Measurements from ENCODE around the gene TLCD5. TPM values are rescaled to one million over a fixed set of nuclear protein-coding genes. Genes with fewer than 3 reads are reported as not detected.

The TLCD5 gene
- total RNA-seq, 6 experiments from 2014 or later = 0.07 to 1.3 (median 0.38) TPM

DNA sequence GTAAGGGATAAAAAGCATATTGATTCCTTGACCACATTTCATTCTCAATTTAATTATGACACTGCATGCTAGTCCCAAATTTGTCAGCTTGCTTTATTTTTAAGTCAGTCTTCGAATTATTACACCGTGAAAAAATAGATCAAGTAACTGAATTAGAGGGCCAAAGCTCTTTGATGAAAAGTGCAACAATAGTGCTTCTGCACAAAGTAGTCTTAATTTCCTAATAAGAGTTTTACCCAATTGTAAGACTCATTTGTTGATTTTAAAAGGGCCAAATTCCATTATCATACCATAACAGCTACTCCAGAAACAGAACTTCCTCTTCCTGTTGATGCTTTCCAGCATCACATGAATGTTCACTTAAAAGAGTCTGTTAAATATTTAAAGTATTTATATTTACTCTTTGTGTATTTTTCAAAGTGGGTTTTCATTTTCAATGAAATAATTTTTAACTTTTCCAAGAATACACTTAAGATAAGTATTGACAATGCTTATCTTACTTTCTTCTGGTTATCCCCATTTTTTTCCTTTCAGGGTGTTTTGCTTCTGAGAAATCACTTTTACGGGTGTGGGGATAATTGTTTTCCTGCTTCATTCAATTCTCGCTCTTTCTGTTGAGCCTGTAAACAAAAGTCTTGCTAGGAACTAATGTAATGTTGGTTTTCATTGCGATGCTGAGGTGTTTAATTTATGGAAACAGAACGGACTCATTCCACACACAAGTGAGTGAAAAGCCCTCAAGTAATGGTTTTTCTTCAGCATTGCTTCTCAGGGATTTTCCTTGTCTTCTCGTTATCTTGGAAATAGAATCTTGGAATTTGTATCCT is 13.2 kb downstream of the TLCD5 start:
- peak in 1 of 4 donors; percentile 2 for ATAC-seq
- peaks cover 0 to 34% (median 8%) of the 10 kb centered on the region in 4 donors for H3K4me1 ChIP-seq
- TF ChIP-seq, protein P1, sequence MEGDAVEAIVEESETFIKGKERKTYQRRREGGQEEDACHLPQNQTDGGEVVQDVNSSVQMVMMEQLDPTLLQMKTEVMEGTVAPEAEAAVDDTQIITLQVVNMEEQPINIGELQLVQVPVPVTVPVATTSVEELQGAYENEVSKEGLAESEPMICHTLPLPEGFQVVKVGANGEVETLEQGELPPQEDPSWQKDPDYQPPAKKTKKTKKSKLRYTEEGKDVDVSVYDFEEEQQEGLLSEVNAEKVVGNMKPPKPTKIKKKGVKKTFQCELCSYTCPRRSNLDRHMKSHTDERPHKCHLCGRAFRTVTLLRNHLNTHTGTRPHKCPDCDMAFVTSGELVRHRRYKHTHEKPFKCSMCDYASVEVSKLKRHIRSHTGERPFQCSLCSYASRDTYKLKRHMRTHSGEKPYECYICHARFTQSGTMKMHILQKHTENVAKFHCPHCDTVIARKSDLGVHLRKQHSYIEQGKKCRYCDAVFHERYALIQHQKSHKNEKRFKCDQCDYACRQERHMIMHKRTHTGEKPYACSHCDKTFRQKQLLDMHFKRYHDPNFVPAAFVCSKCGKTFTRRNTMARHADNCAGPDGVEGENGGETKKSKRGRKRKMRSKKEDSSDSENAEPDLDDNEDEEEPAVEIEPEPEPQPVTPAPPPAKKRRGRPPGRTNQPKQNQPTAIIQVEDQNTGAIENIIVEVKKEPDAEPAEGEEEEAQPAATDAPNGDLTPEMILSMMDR (IDR thresholded peaks at IDR 0.05) = no peak
- no peak for DNase-seq
- H3K9me3 ChIP-seq = no peaks in the 10 kb centered on the region
- H3K27ac ChIP-seq = peak overlapping the region; percentile 95 to 99 (median 97)
- intact Hi-C loops (cut with DNase I) = no loop called here
- no peaks in the 10 kb centered on the region for H3K36me3 ChIP-seq
- WGBS (ENCODE audit: insufficient coverage, low coverage, low lambda C conversion rate, missing lambda C conversion rate) = 14% methylated on average over 7 of the region's 7 CpGs
- no peaks in the 10 kb centered on the region for H3K27me3 ChIP-seq
- H3K4me3 ChIP-seq = peak overlapping the region; percentile 77 to 87 (median 86)

DNA sequence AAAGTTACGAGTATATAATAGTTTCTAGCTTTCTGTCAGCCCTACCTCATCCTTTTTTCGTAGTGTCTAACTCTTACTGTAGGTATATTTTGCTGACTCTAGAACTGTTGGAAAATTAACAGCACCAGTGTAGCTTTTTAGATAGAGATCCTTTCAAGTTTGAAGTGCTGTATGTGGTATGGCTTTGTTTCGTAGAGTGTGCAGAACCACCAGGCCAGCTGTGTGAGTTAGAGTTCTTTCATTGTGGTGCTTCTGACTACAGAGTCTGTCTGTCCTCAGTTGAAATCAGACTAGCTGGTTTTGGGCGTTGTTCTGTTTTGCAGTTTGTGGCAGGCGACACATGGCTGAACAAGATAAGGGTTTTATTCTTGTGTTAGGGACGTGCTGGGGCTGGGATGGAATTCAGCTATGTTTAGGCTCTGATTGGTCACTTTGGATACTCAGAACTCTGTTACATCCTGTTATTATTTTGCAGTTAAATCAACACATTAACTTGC is 14.3 kb downstream of the TLCD5 start:
- H3K9me3 ChIP-seq = no peaks in the 10 kb centered on the region
- no peak for DNase-seq
- no peaks in the 10 kb centered on the region for H3K36me3 ChIP-seq
- H3K4me1 ChIP-seq = peaks cover 0 to 46% (median 14%) of the 10 kb centered on the region in 4 donors
- 11% methylated on average over 6 of the region's 6 CpGs for WGBS (ENCODE audit: insufficient coverage, low coverage, low lambda C conversion rate, missing lambda C conversion rate)
- H3K27ac ChIP-seq = peak overlapping the region; percentile 95 to 99 (median 97)
- no peaks in the 10 kb centered on the region for H3K27me3 ChIP-seq
- intact Hi-C loops (cut with DNase I) = no loop called here
- TF ChIP-seq, protein P1 (IDR thresholded peaks at IDR 0.05) = no peak
- peak; percentile 48 for TF ChIP-seq POLR2A (IDR thresholded peaks at IDR 0.05)
- peak in 2 of 4 donors; percentile 10 to 31 for ATAC-seq
- H3K4me3 ChIP-seq = peak overlapping the region; percentile 77 to 87 (median 86)

DNA sequence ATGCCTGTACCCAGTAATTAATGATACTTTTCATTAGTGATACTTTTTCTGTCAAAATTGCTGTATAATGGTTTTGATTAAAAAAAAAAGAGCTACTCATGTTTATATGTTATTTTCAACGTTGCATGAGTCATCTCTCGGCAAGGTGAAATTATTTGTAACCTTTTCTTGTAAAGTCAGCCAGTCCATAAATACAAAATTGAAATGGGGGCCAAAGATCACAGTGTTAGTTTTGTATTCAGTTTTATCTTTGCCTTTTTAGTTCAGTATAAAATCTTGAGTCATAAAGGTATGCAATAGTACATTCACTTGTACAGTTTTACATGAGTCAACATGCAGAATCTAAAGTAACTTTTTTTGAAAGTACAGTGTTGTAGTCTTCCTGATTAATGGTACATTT is 15.4 kb downstream of the TLCD5 start:
- Histone ChIP-seq H3K27me3 (no peaks in the 10 kb centered on the region), H3K9me3 (no peaks in the 10 kb centered on the region), H3K4me3 (no peak overlapping the region), H3K27ac (peak overlapping the region; percentile 95 to 99 (median 97)), H3K4me1 (peaks cover 0 to 54% (median 19%) of the 10 kb centered on the region in 4 donors), H3K36me3 (no peaks in the 10 kb centered on the region)
- DNase-seq (no peak), ATAC-seq (no peak)
- intact Hi-C loops (cut with DNase I) = no loop called here
- 10% methylated on average over 2 of the region's 2 CpGs for WGBS (ENCODE audit: insufficient coverage, low coverage, low lambda C conversion rate, missing lambda C conversion rate)
- no peak for TF ChIP-seq POLR2A (IDR thresholded peaks at IDR 0.05)
- TF ChIP-seq, protein P1 (IDR thresholded peaks at IDR 0.05) = no peak

DNA sequence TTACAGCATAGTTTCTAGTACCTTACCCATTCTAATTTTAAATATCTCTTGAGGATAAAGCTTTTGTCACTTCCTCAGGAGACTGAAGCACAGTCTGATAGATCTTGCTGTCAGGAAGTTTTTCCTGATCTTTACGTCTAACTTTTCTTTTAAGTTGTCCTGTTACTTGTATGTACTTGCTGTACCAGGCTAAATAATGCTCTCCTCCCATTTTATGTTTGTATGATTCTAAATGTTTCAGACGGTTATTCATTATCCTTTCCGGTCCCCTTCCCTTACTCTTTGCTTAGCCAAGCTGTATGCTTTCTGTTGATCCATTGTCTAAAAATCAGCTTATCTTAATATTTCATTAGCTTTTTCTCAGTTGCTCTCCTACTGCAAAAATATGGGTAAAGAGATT is 17.1 kb downstream of the TLCD5 start:
- TF ChIP-seq POLR2A (IDR thresholded peaks at IDR 0.05) = no peak
- TF ChIP-seq, protein P1 (IDR thresholded peaks at IDR 0.05) = no peak
- intact Hi-C loops (cut with DNase I) = no loop called here
- Histone ChIP-seq H3K36me3 (no peaks in the 10 kb centered on the region), H3K4me1 (peaks cover 0 to 68% (median 22%) of the 10 kb centered on the region in 4 donors), H3K4me3 (no peak overlapping the region), H3K9me3 (no peaks in the 10 kb centered on the region), H3K27ac (peak overlapping the region in 1 of 3 donors; percentile 8), H3K27me3 (no peaks in the 10 kb centered on the region)
- ATAC-seq (no peak), DNase-seq (no peak)
- 56% methylated on average over 3 of the region's 3 CpGs for WGBS (ENCODE audit: insufficient coverage, low coverage, low lambda C conversion rate, missing lambda C conversion rate)

Data from right lobe of liver (tissue), 6 donors.